Testis (tissue), 3 donors: ENCODE measurements around the gene SNAP47. TPM values are rescaled to one million over a fixed set of nuclear protein-coding genes. Genes with fewer than 3 reads are reported as not detected.
A peak's percentile ranks its signal among the peaks of the same experiment; 100 is the strongest.

ENCODE experiments used
- DNase-seq: peaks from one replicate; pipeline ENCODE4 v3.0.0-alpha.2; 2019
- H3K27ac ChIP-seq, 2 donors: fragments of 200-600 bp; sonication (generic); one replicate each; pipeline ENCODE4 v1.5.1; 2019
- H3K27me3 ChIP-seq: fragments of 200-600 bp; sonication (generic); one replicate; pipeline ENCODE4 v1.5.1; 2019
- H3K36me3 ChIP-seq: fragments of 200-600 bp; sonication (generic); one replicate; pipeline ENCODE4 v1.5.1; 2017; ENCODE audit warnings: low read depth; ENCODE audit errors: missing control alignments
- H3K4me1 ChIP-seq: fragments of 200-600 bp; sonication (generic); one replicate; pipeline ENCODE4 v1.5.1; 2019
- H3K4me3 ChIP-seq, 2 donors: fragments of 200-600 bp; sonication (generic); one replicate each; pipeline ENCODE4 v1.5.1; 2017 to 2019
- H3K9me3 ChIP-seq: fragments of 200-600 bp; sonication (generic); one replicate; pipeline ENCODE4 v1.5.1; 2017
- CTCF ChIP-seq, 3 experiments: fragments of 450-650 bp in 2 of 3; fragments of 200-600 bp in 1 of 3; sonication (generic) in 1 of 3; IDR thresholded peaks; one replicate each; pipeline ENCODE4 v1.5.1; 2016 to 2019; ENCODE audit warnings: antibody characterized with exemption in 3 of 3, mild to moderate bottlenecking in 2 of 3, moderate library complexity in 1 of 3
- POLR2A ChIP-seq: fragments of 450-650 bp; IDR thresholded peaks from one replicate; pipeline ENCODE4 v1.6.1; 2017; ENCODE audit warnings: antibody characterized with exemption, mild to moderate bottlenecking, moderate library complexity
- WGBS, 2 donors: methylation state at CpG; one replicate each; pipeline ENCODE4 v1.1.5; 2018; 5-methylcytosine and 5-hydroxymethylcytosine counted together
- intact Hi-C: fragments of 100-400 bp; cut with DNase I; formaldehyde crosslinking; loops from one replicate; pipeline ENCODE4 v1.15.1; 2023; ENCODE audit warnings: low total_unique reads
- polyA plus RNA-seq: library from polyadenylated mRNA; stranded (reverse); fragments of 350-450 nt; fragmentation: Illumina TruSeq; extraction: RNeasy Lipid Tissue Mini Kit (QIAGEN cat#74804); gene quantifications from one replicate; pipeline ENCODE4 v1.2.3, GENCODE V29; 2014; ENCODE audit warnings: low read depth, low replicate concordance; ENCODE audit not compliant: insufficient read depth
- total RNA-seq, 2 donors: library from RNA; depleted of rRNA; stranded (reverse); fragments of >200 nt; gene quantifications; one replicate each; pipeline ENCODE4 v1.2.3, GENCODE V29; 2016

Gene SNAP47
- total and polyA plus RNA-seq, 3 donors from 2014 or later, result 72.2 to 80.3 (median 77.6) TPM

- Histone ChIP-seq H3K9me3 (no peaks in the 10 kb centered on the region), H3K27me3 (no peaks in the 10 kb centered on the region), H3K4me1 (no peaks in the 10 kb centered on the region), H3K4me3 (no peak overlapping the region), H3K36me3 (no peaks in the 10 kb centered on the region), H3K27ac (no peak overlapping the region)
- TF ChIP-seq CTCF (IDR thresholded peaks at IDR 0.05) (no peak), POLR2A (no peak)
- whole genome bisulfite sequencing, 2 donors, result 66 to 92% methylated on average over 1 of the region's 1 CpG
- no peak for DNase-seq
- intact Hi-C loops, result no loop called here
These were observed 11.8 kb upstream of the SNAP47 start for GRCh38 chr1:227723474-227723873.

GRCh38 chr1:227725046-227725445, 10.2 kb upstream of the SNAP47 start:
- Histone ChIP-seq H3K4me1 (peaks cover 4% of the 10 kb centered on the region), H3K27ac (no peak overlapping the region), H3K9me3 (no peaks in the 10 kb centered on the region), H3K36me3 (no peaks in the 10 kb centered on the region), H3K4me3 (no peak overlapping the region), H3K27me3 (no peaks in the 10 kb centered on the region)
- TF ChIP-seq CTCF (IDR thresholded peaks at IDR 0.05) (no peak), POLR2A (no peak)
- intact Hi-C loops, result no loop called here
- 46 to 53% methylated on average over 2 of the region's 2 CpGs for WGBS, 2 donors
- DNase-seq, result no peak

- DNase-seq, result no peak
- no peaks in the 10 kb centered on the region for H3K27me3 ChIP-seq
- peaks cover 14% of the 10 kb centered on the region for H3K4me1 ChIP-seq
- H3K4me3 ChIP-seq, result no peak overlapping the region
- no peaks in the 10 kb centered on the region for H3K9me3 ChIP-seq
- intact Hi-C loops, result no loop called here
- H3K27ac ChIP-seq, result no peak overlapping the region
- WGBS, 2 donors, result 71 to 87% methylated on average over 3 of the region's 3 CpGs
- no peak for TF ChIP-seq POLR2A
- no peak for TF ChIP-seq CTCF (IDR thresholded peaks at IDR 0.05)
- no peaks in the 10 kb centered on the region for H3K36me3 ChIP-seq
These were observed 8.9 kb upstream of the SNAP47 start for GRCh38 chr1:227726318-227726717.

GRCh38 chr1:227726924-227727599, 8.2 kb upstream of the SNAP47 start:
- peaks cover 16% of the 10 kb centered on the region for H3K4me1 ChIP-seq
- WGBS, 2 donors, result 70 to 71% methylated on average over 6 of the region's 6 CpGs
- intact Hi-C loops, result no loop called here
- no peaks in the 10 kb centered on the region for H3K36me3 ChIP-seq
- H3K27me3 ChIP-seq, result no peaks in the 10 kb centered on the region
- DNase-seq, result no peak
- no peak overlapping the region for H3K27ac ChIP-seq
- TF ChIP-seq POLR2A (no peak), CTCF (IDR thresholded peaks at IDR 0.05) (no peak)
- H3K4me3 ChIP-seq, result peak overlapping the region in 1 of 2 donors; percentile 54
- H3K9me3 ChIP-seq, result no peaks in the 10 kb centered on the region
